ENCODE data around the gene SHH.

SHH gene

DNA sequence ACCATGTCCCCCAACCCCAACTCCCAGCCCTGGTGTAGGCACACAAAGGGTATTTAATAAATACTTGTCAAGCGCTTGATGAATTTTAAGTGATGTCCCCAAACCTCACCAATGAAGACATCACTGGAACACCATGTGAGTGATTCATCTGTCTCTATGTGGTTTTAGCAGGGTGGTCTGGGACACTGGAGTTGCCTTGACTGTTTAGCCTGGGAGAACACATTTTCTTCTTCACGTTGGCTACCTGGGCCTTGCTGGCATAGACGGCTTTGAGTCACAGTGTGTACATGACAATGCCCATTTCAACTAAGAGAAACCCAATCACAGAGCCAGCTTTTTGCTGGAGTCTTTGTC is 24.8 kb upstream of the SHH start:
- ChIA-PET POLR2A (no interaction called here), CTCF (no interaction called here)
- H3K4me1 ChIP-seq (ENCODE audit: control insufficient read depth, insufficient read depth, low read length), result no peaks in the 10 kb centered on the region
- no peak overlapping the region for H3K4me3 ChIP-seq (ENCODE audit: low read depth, low read length)
- no peaks in the 10 kb centered on the region for H3K9me3 ChIP-seq (ENCODE audit: control insufficient read depth, insufficient read depth, low read depth, low read length)
- no peak overlapping the region for H3K27ac ChIP-seq (ENCODE audit: extremely low read depth, low read depth, low read length)
- no peak for TF ChIP-seq ZNF510 (tag by site-specific recombination; IDR thresholded peaks at IDR 0.05; ENCODE audit: insufficient replicate concordance)
- TF ChIP-seq, protein P1, sequence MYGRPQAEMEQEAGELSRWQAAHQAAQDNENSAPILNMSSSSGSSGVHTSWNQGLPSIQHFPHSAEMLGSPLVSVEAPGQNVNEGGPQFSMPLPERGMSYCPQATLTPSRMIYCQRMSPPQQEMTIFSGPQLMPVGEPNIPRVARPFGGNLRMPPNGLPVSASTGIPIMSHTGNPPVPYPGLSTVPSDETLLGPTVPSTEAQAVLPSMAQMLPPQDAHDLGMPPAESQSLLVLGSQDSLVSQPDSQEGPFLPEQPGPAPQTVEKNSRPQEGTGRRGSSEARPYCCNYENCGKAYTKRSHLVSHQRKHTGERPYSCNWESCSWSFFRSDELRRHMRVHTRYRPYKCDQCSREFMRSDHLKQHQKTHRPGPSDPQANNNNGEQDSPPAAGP (tag by site-specific recombination; IDR thresholded peaks at IDR 0.05), result no peak
- no peak for TF ChIP-seq ZBTB48 (tag by site-specific recombination; IDR thresholded peaks at IDR 0.05)
- TF ChIP-seq SP7 (tag by site-specific recombination; IDR thresholded peaks at IDR 0.05), result no peak
- TF ChIP-seq ZNF830 (tag by site-specific recombination; IDR thresholded peaks at IDR 0.05; ENCODE audit: low read depth), result no peak
- no peak for TF ChIP-seq MEIS1 (CRISPR knock-in tag; IDR thresholded peaks at IDR 0.05; ENCODE audit: borderline replicate concordance)
- no peak for TF ChIP-seq ZNF777 (tag by site-specific recombination; IDR thresholded peaks at IDR 0.05; ENCODE audit: borderline replicate concordance)
- TF ChIP-seq FEZF1 (tag by site-specific recombination; IDR thresholded peaks at IDR 0.05), result no peak
- no peak for TF ChIP-seq ZBTB1 (tag by site-specific recombination; IDR thresholded peaks at IDR 0.05)
- no peak for TF ChIP-seq ZNF664 (tag by site-specific recombination; IDR thresholded peaks at IDR 0.05)
- no peak for TF ChIP-seq ZNF558 (tag by site-specific recombination; IDR thresholded peaks at IDR 0.05)
- TF ChIP-seq PRDM1 (tag by site-specific recombination; IDR thresholded peaks at IDR 0.05), result no peak
- TF ChIP-seq INSM2 (tag by site-specific recombination; IDR thresholded peaks at IDR 0.05), result no peak
- no peak for TF ChIP-seq ZNF548 (tag by site-specific recombination; IDR thresholded peaks at IDR 0.05)
- TF ChIP-seq ZNF600 (tag by site-specific recombination; IDR thresholded peaks at IDR 0.05), result no peak
- TF ChIP-seq ZNF148 (tag by site-specific recombination; IDR thresholded peaks at IDR 0.05; ENCODE audit: borderline replicate concordance), result no peak
- H3K36me3 ChIP-seq (ENCODE audit: control insufficient read depth in 2 of 2, insufficient read depth in 1 of 2, low read length in 2 of 2), result no peaks in the 10 kb centered on the region

DNA sequence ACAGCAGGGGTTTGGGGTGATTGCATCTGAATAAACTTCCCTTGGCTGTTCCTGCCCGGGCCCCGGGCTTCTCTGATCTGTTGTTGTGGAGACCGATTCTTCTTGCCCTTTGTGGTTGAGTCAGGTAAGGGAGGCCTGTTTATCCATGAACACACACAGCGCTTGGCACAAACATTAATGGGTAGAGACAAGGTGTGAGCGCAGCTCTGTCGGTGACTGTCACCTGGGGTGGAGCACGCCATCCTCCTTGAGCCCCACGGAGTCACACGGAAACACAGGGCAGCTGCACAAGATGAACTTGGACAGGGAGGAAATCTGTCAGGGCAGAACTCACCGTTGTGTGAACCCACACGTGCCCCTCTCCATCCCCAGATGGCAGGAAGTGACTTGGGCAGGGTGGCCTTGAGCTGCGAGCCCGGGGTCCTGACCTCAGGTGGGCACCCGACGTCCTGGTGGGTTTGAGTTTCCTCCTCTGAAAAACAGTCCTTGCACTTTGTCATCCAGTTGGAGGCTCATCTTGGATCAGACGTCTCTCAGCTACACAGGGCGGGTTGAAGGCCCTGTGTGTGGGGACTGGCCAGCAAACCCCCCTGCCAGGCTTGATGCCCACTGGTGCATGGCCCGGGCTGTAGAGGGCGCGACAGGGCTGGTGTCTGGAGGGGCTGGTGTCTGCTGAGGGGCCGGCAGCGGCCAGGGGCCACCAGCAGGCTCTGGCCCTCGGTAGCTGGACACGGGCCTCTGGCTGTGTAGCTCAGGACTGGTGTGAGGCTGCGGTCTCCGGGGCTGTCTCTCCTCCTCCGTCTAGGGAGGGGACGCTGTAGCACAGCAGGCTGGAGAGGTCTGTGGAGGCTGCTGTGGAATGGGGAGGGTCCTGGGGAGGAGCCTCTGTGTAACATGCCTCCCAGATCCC is 24.2 kb upstream of the SHH start:
- CTCF ChIA-PET, result no interaction called here
- Histone ChIP-seq H3K9me3 (ENCODE audit: control insufficient read depth, insufficient read depth, low read depth, low read length) (no peaks in the 10 kb centered on the region), H3K27ac (ENCODE audit: extremely low read depth, low read depth, low read length) (no peak overlapping the region), H3K4me3 (ENCODE audit: low read depth, low read length) (no peak overlapping the region), H3K4me1 (ENCODE audit: control insufficient read depth, insufficient read depth, low read length) (no peaks in the 10 kb centered on the region), H3K36me3 (ENCODE audit: control insufficient read depth in 2 of 2, insufficient read depth in 1 of 2, low read length in 2 of 2) (no peaks in the 10 kb centered on the region)
- POLR2A ChIA-PET, result no interaction called here
- TF ChIP-seq ZNF366 (tag by site-specific recombination; conservative IDR thresholded peaks at IDR 0.05) (no peak), TSHZ1 (tag by site-specific recombination; IDR thresholded peaks at IDR 0.05; ENCODE audit: borderline replicate concordance) (no peak), ZSCAN18 (tag by site-specific recombination; IDR thresholded peaks at IDR 0.05) (no peak), PRDM10 (tag by site-specific recombination; IDR thresholded peaks at IDR 0.05) (no peak)
